Measurements from ENCODE around the gene PPP1R3G.

GRCh38 chr6:5079692-5080091 lies 5.4 kb upstream of the PPP1R3G start:
- TF ChIP-seq POLR2AphosphoS5 (IDR thresholded peaks at IDR 0.05; ENCODE audit: low read depth, low read length) (no peak), TAF1 (IDR thresholded peaks at IDR 0.05; ENCODE audit: borderline replicate concordance, insufficient read depth, low read length) (no peak), REST (IDR thresholded peaks at IDR 0.05; ENCODE audit: insufficient read depth in 1 of 2, low read depth in 2 of 2, low read length in 2 of 2) (no peak)

Measured in PFSK-1 (cell line).